OCI-LY1 (cell line): ENCODE data around the gene DIDO1.

Source experiments
- H2AFZ ChIP-seq: fragments of 200-600 bp; sonication (generic), shearing (Covaris generic); 2 replicates; pipeline ENCODE4 v1.6.0; 2014; ENCODE audit warnings: antibody characterized with exemption, mild to moderate bottlenecking, low read length
- H3F3A ChIP-seq: fragments of 200-600 bp; sonication (generic), shearing (Covaris generic); 2 replicates; pipeline ENCODE4 v1.6.0; 2014; ENCODE audit warnings: mild to moderate bottlenecking, antibody characterized with exemption, low read length, moderate library complexity; ENCODE audit not compliant: insufficient read depth
- H3K27ac ChIP-seq: fragments of 200-600 bp; sonication (generic); 2 replicates; pipeline ENCODE4 v1.5.1; 2014; ENCODE audit warnings: low read length, mixed run types, mild to moderate bottlenecking, low read depth; ENCODE audit not compliant: poor library complexity, severe bottlenecking
- H3K27me3 ChIP-seq: fragments of 200-600 bp; sonication (generic); 2 replicates; pipeline ENCODE4 v1.6.0; 2014; ENCODE audit warnings: antibody characterized with exemption, mild to moderate bottlenecking, low read length, moderate library complexity; ENCODE audit not compliant: insufficient read depth
- H3K36me3 ChIP-seq: fragments of 200-600 bp; sonication (generic); 2 replicates; pipeline ENCODE4 v1.6.1; 2014; ENCODE audit warnings: mild to moderate bottlenecking, antibody characterized with exemption, low read length, moderate library complexity, mixed read lengths; ENCODE audit not compliant: insufficient read depth
- H3K4me1 ChIP-seq: fragments of 200-600 bp; sonication (generic); 2 replicates; pipeline ENCODE4 v1.5.1; 2014; ENCODE audit warnings: mild to moderate bottlenecking, low read length, moderate library complexity; ENCODE audit not compliant: insufficient read depth, severe bottlenecking
- H3K4me2 ChIP-seq: fragments of 200-600 bp; sonication (generic), shearing (Covaris generic); 2 replicates; pipeline ENCODE4 v1.6.1; 2014; ENCODE audit warnings: low read length
- H3K4me3 ChIP-seq: fragments of 200-600 bp; sonication (generic); 2 replicates; pipeline ENCODE4 v1.5.1; 2014; ENCODE audit warnings: low read length, low read depth, mild to moderate bottlenecking, mixed read lengths; ENCODE audit not compliant: poor library complexity, severe bottlenecking
- H3K79me2 ChIP-seq: fragments of 200-600 bp; shearing (Covaris generic); 2 replicates; pipeline ENCODE4 v1.6.1; 2016; ENCODE audit warnings: mixed run types, low read length, mixed read lengths; ENCODE audit not compliant: insufficient read depth
- H3K9ac ChIP-seq: fragments of 200-600 bp; sonication (generic), shearing (Covaris generic); 2 replicates; pipeline ENCODE4 v1.6.1; 2014; ENCODE audit warnings: mild to moderate bottlenecking, low read length, mixed read lengths
- H3K9me2 ChIP-seq: fragments of 200-600 bp; sonication (generic), shearing (Covaris generic); 2 replicates; pipeline ENCODE4 v1.6.1; 2014; ENCODE audit warnings: low read depth, mild to moderate bottlenecking, low read length, mixed read lengths
- H3K9me3 ChIP-seq: fragments of 200-600 bp; shearing (Covaris generic); 2 replicates; pipeline ENCODE4 v1.6.1; 2014; ENCODE audit warnings: low read length, mixed read lengths
- H4K20me1 ChIP-seq: fragments of 200-600 bp; sonication (generic), shearing (Covaris generic); 2 replicates; pipeline ENCODE4 v1.6.0; 2016; ENCODE audit warnings: mild to moderate bottlenecking, low read length; ENCODE audit not compliant: insufficient read depth
- EZH2 ChIP-seq: fragments of 200-600 bp; sonication (generic), shearing (Covaris generic); IDR thresholded peaks from 2 replicates; pipeline ENCODE4 v1.8.0; 2017; ENCODE audit warnings: borderline replicate concordance, mixed run types, mild to moderate bottlenecking, antibody characterized with exemption, low read length, moderate library complexity, mixed read lengths
- TF ChIP-seq, protein P1 (sequence below): fragments of 200-600 bp; sonication (generic), shearing (Covaris generic); IDR thresholded peaks from 2 replicates; pipeline ENCODE4 v1.5.1; 2017; ENCODE audit warnings: mild to moderate bottlenecking, antibody characterized with exemption, low read length, moderate library complexity, mixed read lengths

Gene DIDO1

DNA sequence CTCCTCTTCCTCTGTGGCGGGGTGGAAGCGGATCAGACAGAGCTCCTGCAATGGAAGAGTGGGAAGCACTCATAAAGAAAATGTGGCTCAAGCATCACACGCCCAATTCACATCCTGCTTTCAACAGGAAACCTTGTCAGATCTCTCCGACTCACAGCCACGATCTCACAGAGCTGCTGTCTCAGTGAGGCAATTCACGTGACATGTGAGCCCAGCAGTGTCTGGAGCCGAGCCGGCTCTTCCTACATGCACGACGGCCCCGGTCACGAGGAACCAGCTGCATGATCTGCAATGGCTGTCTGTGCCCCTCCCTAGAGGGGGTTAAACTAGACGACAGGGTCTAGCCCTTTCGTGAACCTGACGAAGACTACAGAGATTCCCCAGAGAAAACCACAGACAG lies 35.2 kb downstream of the DIDO1 start:
- Histone ChIP-seq H2AFZ (no peak overlapping the region), H3K9ac (no peak overlapping the region), H3K9me2 (no peaks in the 10 kb centered on the region), H3K27ac (no peak overlapping the region), H3K4me3 (no peak overlapping the region), H3K4me2 (no peak overlapping the region), H3F3A (no peaks in the 10 kb centered on the region), H3K79me2 (no peaks in the 10 kb centered on the region), H3K9me3 (no peaks in the 10 kb centered on the region), H3K4me1 (no peaks in the 10 kb centered on the region), H4K20me1 (no peaks in the 10 kb centered on the region), H3K27me3 (no peaks in the 10 kb centered on the region), H3K36me3 (peaks cover 100% of the 10 kb centered on the region)
- no peak for TF ChIP-seq EZH2
- TF ChIP-seq, protein P1, sequence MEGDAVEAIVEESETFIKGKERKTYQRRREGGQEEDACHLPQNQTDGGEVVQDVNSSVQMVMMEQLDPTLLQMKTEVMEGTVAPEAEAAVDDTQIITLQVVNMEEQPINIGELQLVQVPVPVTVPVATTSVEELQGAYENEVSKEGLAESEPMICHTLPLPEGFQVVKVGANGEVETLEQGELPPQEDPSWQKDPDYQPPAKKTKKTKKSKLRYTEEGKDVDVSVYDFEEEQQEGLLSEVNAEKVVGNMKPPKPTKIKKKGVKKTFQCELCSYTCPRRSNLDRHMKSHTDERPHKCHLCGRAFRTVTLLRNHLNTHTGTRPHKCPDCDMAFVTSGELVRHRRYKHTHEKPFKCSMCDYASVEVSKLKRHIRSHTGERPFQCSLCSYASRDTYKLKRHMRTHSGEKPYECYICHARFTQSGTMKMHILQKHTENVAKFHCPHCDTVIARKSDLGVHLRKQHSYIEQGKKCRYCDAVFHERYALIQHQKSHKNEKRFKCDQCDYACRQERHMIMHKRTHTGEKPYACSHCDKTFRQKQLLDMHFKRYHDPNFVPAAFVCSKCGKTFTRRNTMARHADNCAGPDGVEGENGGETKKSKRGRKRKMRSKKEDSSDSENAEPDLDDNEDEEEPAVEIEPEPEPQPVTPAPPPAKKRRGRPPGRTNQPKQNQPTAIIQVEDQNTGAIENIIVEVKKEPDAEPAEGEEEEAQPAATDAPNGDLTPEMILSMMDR: no peak

DNA sequence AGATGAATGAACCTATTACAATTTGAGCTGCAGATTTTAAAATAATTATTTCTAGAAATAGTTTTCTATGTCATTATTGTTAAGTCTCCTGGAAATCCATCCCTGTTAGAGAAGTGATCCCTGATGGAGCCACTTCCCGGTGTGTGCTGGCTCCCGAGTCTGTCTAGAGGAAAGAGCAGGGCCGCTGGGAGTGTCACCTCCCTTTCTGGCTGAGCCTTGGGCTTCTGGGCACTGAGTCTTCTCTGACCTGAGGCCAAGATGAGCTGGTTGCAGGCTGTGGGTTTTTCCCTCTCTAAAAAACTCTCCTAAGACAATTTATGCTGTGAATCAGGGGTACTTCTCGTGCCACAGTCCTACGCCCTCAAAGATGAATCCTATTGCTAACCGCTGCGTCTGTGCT lies 35.9 kb downstream of the DIDO1 start:
- Histone ChIP-seq H3F3A (no peaks in the 10 kb centered on the region), H3K36me3 (peaks cover 100% of the 10 kb centered on the region), H3K4me1 (no peaks in the 10 kb centered on the region), H3K27me3 (no peaks in the 10 kb centered on the region), H3K4me3 (no peak overlapping the region), H3K79me2 (no peaks in the 10 kb centered on the region), H3K9me3 (no peaks in the 10 kb centered on the region), H3K27ac (no peak overlapping the region), H3K4me2 (no peak overlapping the region), H4K20me1 (no peaks in the 10 kb centered on the region), H3K9me2 (no peaks in the 10 kb centered on the region), H2AFZ (no peak overlapping the region), H3K9ac (no peak overlapping the region)
- TF ChIP-seq, protein P1: no peak
- TF ChIP-seq EZH2: no peak

DNA sequence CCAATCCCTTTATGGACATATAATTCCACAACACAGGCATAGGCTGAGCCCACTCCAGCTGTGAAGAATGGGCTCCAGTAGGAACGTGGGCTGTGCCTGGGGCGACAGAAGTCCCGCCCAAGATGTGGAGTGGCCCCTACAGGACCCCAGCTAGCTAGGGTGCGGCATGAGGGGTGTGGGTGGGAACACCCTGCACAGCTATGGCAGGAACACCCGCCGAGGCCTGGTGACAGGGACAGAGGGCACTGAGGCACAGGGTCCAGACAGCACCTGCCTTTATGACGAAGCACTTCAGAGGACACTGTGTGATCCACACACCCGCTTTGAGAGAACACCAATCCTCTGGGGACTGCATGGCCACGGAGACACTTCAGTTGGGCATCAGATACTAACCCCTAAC lies 36.4 kb downstream of the DIDO1 start:
- Histone ChIP-seq H3K9me3 (no peaks in the 10 kb centered on the region), H3K27me3 (no peaks in the 10 kb centered on the region), H3K4me3 (no peak overlapping the region), H3K9me2 (no peaks in the 10 kb centered on the region), H2AFZ (no peak overlapping the region), H3F3A (no peaks in the 10 kb centered on the region), H4K20me1 (no peaks in the 10 kb centered on the region), H3K27ac (no peak overlapping the region), H3K4me2 (no peak overlapping the region), H3K4me1 (no peaks in the 10 kb centered on the region), H3K36me3 (peaks cover 96% of the 10 kb centered on the region), H3K79me2 (no peaks in the 10 kb centered on the region), H3K9ac (no peak overlapping the region)
- no peak for TF ChIP-seq EZH2
- TF ChIP-seq, protein P1: no peak
